H54 (cell line): Measurements from ENCODE around the gene SYNE2.

ENCODE experiments used
- DNase-seq: peaks from one replicate; pipeline ENCODE4 v3.0.0; 2011; ENCODE audit warnings: low spot score, mixed read lengths; ENCODE audit not compliant: insufficient read length
- FAIRE-seq: peaks from 3 replicates; lab custom pipeline; 2011; peaks lifted over from hg19 to GRCh38; lab: Jason Lieb, UNC
- POLR2A ChIP-seq: IDR thresholded peaks from 2 replicates; pipeline ENCODE4 v1.6.1; 2011; ENCODE audit warnings: low read depth, mild to moderate bottlenecking, low read length

Gene SYNE2

DNA sequence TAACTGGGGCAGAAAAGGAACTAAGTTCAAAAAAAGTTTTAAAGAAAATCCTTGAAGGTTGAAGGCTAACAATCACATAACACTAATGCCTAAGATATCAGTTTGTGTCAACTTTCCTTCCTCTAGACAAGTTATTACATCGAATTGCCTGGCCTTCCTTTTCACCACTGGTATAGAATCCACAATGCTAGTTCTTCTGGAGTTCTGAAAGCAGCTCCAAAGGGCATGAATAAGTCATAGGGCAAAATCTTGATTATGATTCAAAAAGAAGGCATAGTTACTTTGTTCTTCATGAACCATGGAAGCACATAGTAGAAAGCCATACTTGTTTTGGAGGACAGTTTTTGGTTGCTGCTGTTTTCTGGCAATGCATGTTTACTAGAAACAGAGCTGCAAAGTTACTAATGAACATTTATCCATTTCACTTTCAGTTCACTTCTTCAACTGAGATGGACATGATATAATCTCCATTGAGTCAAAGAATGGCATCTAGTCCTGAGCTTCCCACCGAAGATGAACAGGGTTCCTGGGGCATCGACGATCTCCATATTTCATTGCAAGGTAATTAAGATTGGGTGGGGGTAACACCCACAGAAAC lies 56.0 kb downstream of the SYNE2 start:
- TF ChIP-seq POLR2A, result no peak
- peak; percentile 87 for FAIRE-seq
- DNase-seq, result no peak

GRCh38 chr14:63909984-63910383 lies 57.2 kb downstream of the SYNE2 start:
- DNase-seq (no peak), FAIRE-seq (no peak)
- no peak for TF ChIP-seq POLR2A

DNA sequence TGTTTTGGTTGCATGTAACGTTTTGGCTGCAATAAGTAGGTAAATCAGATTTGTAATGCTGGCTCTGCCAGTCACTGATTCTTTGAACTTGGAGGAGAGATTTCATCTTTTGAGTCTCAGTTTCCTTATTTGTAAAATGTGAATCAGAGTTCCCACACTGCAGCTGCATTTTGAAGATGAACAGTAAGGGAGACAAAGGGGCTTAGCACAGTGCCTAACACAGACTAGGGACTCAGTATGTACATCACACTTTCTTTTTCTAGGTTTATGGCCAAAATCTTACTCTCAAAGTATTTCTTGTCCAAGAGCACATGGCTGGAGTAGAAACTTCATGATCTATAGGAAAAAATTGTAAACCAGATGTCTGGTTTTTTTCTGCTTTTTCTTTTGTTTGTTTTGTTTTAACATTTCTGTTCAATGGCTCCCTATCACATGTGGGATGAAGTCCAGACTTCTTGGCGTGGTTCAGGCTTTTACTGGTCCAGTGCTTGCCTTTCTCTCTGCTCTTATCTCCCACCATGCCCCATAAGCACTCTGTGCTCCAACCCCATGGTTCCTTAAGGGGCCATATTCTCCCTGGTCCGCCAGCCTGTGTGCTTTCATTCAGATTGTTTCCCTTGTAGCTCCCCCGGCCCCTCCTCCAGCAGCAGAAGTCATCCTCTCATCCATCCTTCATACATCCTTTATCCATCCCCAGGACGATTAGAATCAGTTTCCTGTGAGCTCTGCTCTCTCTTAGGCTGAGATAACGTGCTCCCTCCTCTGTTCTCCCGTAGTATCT lies 58.0 kb downstream of the SYNE2 start:
- no peak for TF ChIP-seq POLR2A
- DNase-seq, result no peak
- FAIRE-seq, result no peak

- FAIRE-seq, result no peak
- DNase-seq, result no peak
- TF ChIP-seq POLR2A, result no peak
Measured at GRCh38 chr14:63911404-63911803, 58.6 kb downstream of the SYNE2 start.

- no peak for DNase-seq
- TF ChIP-seq POLR2A, result no peak
- no peak for FAIRE-seq
Measured at GRCh38 chr14:63912286-63912685, 59.5 kb downstream of the SYNE2 start.

GRCh38 chr14:63918411-63918810 lies 65.6 kb downstream of the SYNE2 start:
- no peak for FAIRE-seq
- TF ChIP-seq POLR2A, result no peak
- no peak for DNase-seq

DNA sequence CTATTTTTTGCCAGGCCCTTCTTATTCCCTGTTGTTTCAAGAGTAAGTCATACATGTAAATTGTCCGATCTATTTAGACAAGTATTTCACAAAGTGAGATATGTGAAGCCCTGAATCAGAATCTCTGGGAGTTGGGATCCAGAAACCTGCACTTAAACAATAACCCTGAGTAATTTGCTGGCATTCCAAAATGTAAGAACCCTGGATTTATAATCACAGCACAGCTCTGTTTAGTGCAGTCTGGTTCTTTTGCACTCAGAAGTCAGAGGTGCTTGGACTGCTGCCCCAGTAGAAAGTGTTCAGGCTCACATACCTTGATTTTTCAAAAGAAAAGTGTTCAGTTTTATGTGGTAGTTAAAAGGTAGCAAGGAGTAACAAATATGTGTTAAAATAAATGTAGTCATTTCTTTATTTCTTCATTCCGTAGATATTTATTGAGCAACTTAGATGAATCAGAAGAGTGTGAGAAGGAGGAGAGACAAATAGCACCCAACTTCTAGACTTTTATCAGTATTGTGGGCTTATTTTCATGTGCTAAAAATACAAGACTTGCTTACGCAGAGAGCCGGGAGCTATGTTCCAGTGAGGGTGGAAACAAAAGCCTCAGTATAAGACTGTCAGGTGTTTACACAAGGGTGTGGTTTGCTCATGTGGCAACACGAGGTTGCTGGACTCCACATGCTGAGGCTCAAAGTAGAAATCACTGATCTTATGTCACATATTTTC lies 70.1 kb downstream of the SYNE2 start:
- DNase-seq, result no peak
- TF ChIP-seq POLR2A, result no peak
- FAIRE-seq, result no peak

GRCh38 chr14:63923422-63923752 lies 70.6 kb downstream of the SYNE2 start:
- FAIRE-seq, result no peak
- DNase-seq, result no peak
- TF ChIP-seq POLR2A, result no peak

- no peak for DNase-seq
- no peak for TF ChIP-seq POLR2A
- no peak for FAIRE-seq
Measured at GRCh38 chr14:63924375-63924774, 71.6 kb downstream of the SYNE2 start.

DNA sequence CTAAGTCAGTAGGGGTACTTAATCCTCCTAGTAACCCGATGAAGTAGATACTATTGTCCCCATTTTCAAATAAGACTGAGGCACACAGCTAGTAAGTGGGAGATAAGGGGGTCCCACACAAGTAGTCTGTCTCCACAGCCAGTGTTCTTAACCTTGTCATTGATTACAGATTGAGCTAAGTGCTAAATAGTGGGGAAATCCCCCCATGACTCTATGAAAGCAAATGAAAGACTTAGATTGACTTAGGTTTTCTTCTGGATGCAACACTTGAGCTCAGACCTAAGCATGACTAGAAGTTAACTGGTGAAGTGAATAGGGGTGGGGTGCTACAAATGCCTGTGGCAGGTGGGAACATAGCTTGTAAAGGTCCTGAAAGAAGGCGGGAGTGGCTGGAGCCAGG lies 73.8 kb downstream of the SYNE2 start:
- DNase-seq (no peak), FAIRE-seq (no peak)
- no peak for TF ChIP-seq POLR2A

DNA sequence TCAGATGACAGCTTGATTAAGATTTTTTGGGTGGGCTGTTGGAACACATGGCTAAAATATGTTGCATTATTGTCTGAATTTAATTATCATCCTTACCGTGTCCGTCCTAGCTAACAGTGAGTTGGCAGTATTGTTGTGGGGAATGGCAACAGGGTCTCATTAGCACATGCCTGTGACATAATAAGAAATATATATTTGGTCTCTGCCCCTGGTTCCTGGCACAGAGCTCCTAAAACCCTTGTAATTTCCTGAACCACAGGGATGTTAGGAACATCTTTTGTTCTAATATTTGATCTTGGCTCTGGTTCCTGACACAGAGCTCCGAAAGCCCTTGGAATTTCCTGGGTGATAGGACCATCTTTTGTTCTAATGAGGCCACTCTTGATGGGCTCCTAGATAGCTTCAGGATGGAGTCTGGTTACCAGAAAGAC lies 76.0 kb downstream of the SYNE2 start:
- FAIRE-seq (no peak), DNase-seq (no peak)
- TF ChIP-seq POLR2A, result no peak

- no peak for DNase-seq
- TF ChIP-seq POLR2A, result no peak
- no peak for FAIRE-seq
Measured at GRCh38 chr14:63933110-63933509, 80.3 kb downstream of the SYNE2 start.

- no peak for TF ChIP-seq POLR2A
- no peak for DNase-seq
- FAIRE-seq, result no peak
Measured at GRCh38 chr14:63933711-63934110, 80.9 kb downstream of the SYNE2 start.

DNA sequence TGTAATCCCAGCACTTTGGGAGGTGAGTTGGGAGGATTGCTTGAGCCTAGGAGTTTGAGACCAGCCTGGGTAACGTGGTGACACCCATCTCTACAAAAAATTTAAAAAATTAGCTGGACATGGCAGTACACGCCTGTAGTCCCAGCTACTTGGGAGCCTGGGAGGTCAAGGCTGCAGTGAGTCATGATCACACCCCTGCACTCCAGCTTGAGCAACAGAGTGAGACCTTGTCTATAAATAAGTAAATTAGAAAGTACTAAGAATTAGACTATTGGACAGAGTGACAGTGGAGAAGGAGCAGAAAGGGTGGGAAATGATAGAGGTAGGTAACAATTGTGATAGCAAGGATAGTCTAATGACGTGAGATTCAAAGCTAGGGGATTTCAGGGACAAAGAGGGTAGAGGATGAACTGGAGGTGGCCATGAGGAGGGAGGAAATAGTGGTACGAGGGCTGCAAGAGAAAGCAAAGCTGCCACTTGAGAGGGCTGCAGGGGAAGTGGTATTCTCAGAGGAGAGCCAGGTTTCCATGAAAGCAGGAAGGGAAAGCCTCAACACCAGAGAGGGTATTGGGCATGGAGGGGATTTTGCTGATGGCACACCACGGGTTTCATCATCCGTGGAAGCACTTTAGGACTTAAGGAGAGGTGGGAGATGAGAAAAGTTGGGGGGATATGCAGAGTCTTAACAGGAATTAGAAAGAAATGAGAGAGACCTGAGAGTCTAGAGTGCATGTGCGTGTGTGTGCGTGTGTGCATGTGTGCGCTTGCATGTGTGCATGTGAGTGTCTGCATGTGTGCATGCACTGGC lies 85.6 kb downstream of the SYNE2 start:
- FAIRE-seq (no peak), DNase-seq (no peak)
- no peak for TF ChIP-seq POLR2A
